ENCODE results near the gene BMP7.
"Not testable (repeated sequence)": the region's sequence is repeated elsewhere in the genome, so short reads cannot be mapped to it uniquely, and the experiment has no call there.

Gene BMP7

DNA sequence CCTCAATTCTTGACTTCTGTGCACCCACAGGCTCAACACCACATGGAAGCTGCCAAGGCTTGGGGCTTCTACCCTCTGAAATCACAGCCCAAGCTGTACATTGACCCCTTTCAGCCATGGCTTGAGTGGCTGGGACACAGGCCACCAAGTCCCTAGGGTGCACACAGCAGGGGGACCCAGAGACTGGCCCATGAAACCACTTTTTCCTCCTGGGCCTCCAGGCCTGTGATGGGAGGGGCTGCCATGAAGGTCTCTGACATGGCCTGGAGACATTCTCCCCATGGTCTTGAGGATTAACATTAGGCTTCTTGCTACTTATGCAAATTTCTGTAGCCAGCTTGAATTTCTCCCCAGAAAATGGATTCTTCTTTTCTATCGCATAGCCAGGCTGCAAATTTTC lies 26.7 kb downstream of the BMP7 start:
- not testable (repeated sequence) for H2AK5ac ChIP-seq (ENCODE audit: low read depth, low read length); DNase-seq (ENCODE audit: low spot score); H3K27ac ChIP-seq (replicated peaks; ENCODE audit: low read length); H3K4me2 ChIP-seq (ENCODE audit: insufficient read depth, low read length, poor library complexity, severe bottlenecking); H4K91ac ChIP-seq (ENCODE audit: low read depth, low read length, poor library complexity); H2BK5ac ChIP-seq (ENCODE audit: low read length); H3K4me3 ChIP-seq (ENCODE audit: low read length in 2 of 2); H3K4ac ChIP-seq (ENCODE audit: low read length); H3K18ac ChIP-seq (ENCODE audit: low read length); H3K14ac ChIP-seq (ENCODE audit: low read length); H3K27me3 ChIP-seq (ENCODE audit: control insufficient read depth in 3 of 3, insufficient read depth in 3 of 3, low read depth in 1 of 3, low read length in 3 of 3); H2BK15ac ChIP-seq (ENCODE audit: low read length); H4K8ac ChIP-seq (ENCODE audit: low read depth, low read length); H3K79me1 ChIP-seq (ENCODE audit: low read depth, low read length); H3K23ac ChIP-seq (ENCODE audit: low read depth, low read length, poor library complexity); H3K4me1 ChIP-seq (ENCODE audit: control insufficient read depth in 2 of 2, insufficient read depth in 1 of 2, low read depth in 1 of 2, low read length in 2 of 2); H2AFZ ChIP-seq (ENCODE audit: low read length); H2BK120ac ChIP-seq (ENCODE audit: low read depth, low read length); H3K9ac ChIP-seq (ENCODE audit: low read depth, low read length, poor library complexity); H2BK12ac ChIP-seq (ENCODE audit: low read length)
- H3K9me3 ChIP-seq (replicated peaks in 1 of 2; ENCODE audit: control insufficient read depth in 2 of 2, insufficient read depth in 1 of 2, low read depth in 1 of 2, low read length in 2 of 2), result peaks cover 0 to 12% of the 10 kb centered on the region in 2 donors
- no CpG with 5 or more reads among the region's 1 CpG for WGBS, 2 donors (ENCODE audit: extremely low coverage in 2 of 2, insufficient read length in 2 of 2, insufficient replicate concordance in 1 of 2)
- H3K36me3 ChIP-seq (replicated peaks in 1 of 2; ENCODE audit: control insufficient read depth in 2 of 2, insufficient read depth in 2 of 2, low read length in 2 of 2), result peaks cover 0 to 35% of the 10 kb centered on the region in 2 donors

DNA sequence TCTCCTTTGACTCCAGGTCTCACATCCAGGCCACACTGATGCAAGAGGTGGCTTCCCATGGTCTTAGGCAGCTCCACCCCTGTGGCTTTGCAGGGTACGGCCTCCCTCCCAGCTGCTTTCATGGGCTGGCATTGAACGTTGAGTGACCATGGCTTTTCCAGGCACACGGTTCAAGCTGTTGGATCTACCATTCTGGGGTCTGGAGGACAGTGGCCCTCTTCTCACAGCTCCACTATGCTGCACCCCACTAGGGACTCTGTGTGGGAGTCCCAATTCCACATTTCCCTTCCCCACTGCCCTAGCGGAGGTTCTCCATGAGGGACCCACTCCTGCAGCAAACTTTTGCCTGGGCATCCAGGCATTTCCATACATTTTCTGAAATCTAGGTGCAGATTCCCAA lies 27.1 kb downstream of the BMP7 start:
- not testable (repeated sequence) for H3K4ac ChIP-seq (ENCODE audit: low read length); H3K4me3 ChIP-seq (ENCODE audit: low read length in 2 of 2); H2BK15ac ChIP-seq (ENCODE audit: low read length); H3K79me1 ChIP-seq (ENCODE audit: low read depth, low read length); H2BK120ac ChIP-seq (ENCODE audit: low read depth, low read length); H3K9ac ChIP-seq (ENCODE audit: low read depth, low read length, poor library complexity); H3K27ac ChIP-seq (replicated peaks; ENCODE audit: low read length); H2BK5ac ChIP-seq (ENCODE audit: low read length); H3K27me3 ChIP-seq (ENCODE audit: control insufficient read depth in 3 of 3, insufficient read depth in 3 of 3, low read depth in 1 of 3, low read length in 3 of 3); H4K91ac ChIP-seq (ENCODE audit: low read depth, low read length, poor library complexity); H4K8ac ChIP-seq (ENCODE audit: low read depth, low read length); H3K4me2 ChIP-seq (ENCODE audit: insufficient read depth, low read length, poor library complexity, severe bottlenecking); H3K14ac ChIP-seq (ENCODE audit: low read length); H3K23ac ChIP-seq (ENCODE audit: low read depth, low read length, poor library complexity); H2AK5ac ChIP-seq (ENCODE audit: low read depth, low read length); H2AFZ ChIP-seq (ENCODE audit: low read length); H3K4me1 ChIP-seq (ENCODE audit: control insufficient read depth in 2 of 2, insufficient read depth in 1 of 2, low read depth in 1 of 2, low read length in 2 of 2); DNase-seq (ENCODE audit: low spot score); H2BK12ac ChIP-seq (ENCODE audit: low read length); H3K18ac ChIP-seq (ENCODE audit: low read length)
- Histone ChIP-seq H3K36me3 (replicated peaks in 1 of 2; ENCODE audit: control insufficient read depth in 2 of 2, insufficient read depth in 2 of 2, low read length in 2 of 2) (peaks cover 0 to 39% of the 10 kb centered on the region in 2 donors), H3K9me3 (replicated peaks in 1 of 2; ENCODE audit: control insufficient read depth in 2 of 2, insufficient read depth in 1 of 2, low read depth in 1 of 2, low read length in 2 of 2) (peaks cover 0 to 12% of the 10 kb centered on the region in 2 donors)
- WGBS, 2 donors (ENCODE audit: extremely low coverage in 2 of 2, insufficient read length in 2 of 2, insufficient replicate concordance in 1 of 2), result no CpG with 5 or more reads among the region's 4 CpGs

DNA sequence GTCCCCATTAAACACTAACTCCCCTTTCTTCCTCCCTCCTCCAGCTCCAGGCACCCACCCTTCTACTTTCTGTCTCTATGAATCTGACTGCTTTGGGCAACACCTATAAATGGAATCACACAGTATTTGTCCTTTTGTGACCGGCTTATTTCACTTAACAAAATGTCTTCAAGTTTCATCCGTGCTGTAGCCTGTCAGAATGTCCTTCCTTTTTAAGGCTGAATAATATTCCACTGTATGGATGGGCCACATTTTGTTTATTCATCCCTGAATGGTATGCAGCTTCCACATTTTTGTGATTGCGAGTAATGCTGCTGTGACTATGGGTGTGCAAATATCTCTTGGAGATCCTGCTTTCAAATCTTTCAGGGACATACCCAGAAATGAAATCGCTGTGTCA lies 28.4 kb downstream of the BMP7 start:
- H3K27me3 ChIP-seq (ENCODE audit: control insufficient read depth in 3 of 3, insufficient read depth in 3 of 3, low read depth in 1 of 3, low read length in 3 of 3), result no peaks in the 10 kb centered on the region
- WGBS, 2 donors (ENCODE audit: extremely low coverage in 2 of 2, insufficient read length in 2 of 2, insufficient replicate concordance in 1 of 2), result no CpG with 5 or more reads among the region's 4 CpGs

DNA sequence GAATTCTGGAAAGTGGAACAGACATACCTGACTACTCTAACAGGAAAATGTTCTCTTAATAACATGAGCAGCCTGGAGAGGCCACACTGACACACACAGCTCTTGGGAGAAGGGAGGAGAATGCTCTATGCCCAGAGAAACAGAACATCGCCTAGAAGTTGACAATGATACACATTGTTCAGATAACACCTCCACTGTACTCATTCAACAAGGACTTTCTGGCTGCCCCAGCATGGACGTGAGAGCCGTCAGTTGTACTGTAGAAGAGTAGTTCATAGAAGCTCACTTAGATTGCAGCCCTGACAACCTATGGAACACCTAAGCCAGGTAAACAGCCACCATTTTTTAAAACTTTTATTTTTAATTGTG lies 28.9 kb downstream of the BMP7 start:
- no peak overlapping the region for H2BK5ac ChIP-seq (ENCODE audit: low read length)
- H3K27ac ChIP-seq (replicated peaks; ENCODE audit: low read length), result no peak overlapping the region
- peaks cover 0 to 40% of the 10 kb centered on the region in 2 donors for H3K36me3 ChIP-seq (replicated peaks in 1 of 2; ENCODE audit: control insufficient read depth in 2 of 2, insufficient read depth in 2 of 2, low read length in 2 of 2)
- H3K4ac ChIP-seq (ENCODE audit: low read length), result no peak overlapping the region
- no peak overlapping the region for H4K8ac ChIP-seq (ENCODE audit: low read depth, low read length)
- H3K79me1 ChIP-seq (ENCODE audit: low read depth, low read length), result no peaks in the 10 kb centered on the region
- no peak for DNase-seq (ENCODE audit: low spot score)
- H4K91ac ChIP-seq (ENCODE audit: low read depth, low read length, poor library complexity), result no peak overlapping the region
- WGBS, 2 donors (ENCODE audit: extremely low coverage in 2 of 2, insufficient read length in 2 of 2, insufficient replicate concordance in 1 of 2), result no CpG with 5 or more reads among the region's 3 CpGs
- no peak overlapping the region for H3K4me3 ChIP-seq (ENCODE audit: low read length in 2 of 2)
- H3K23ac ChIP-seq (ENCODE audit: low read depth, low read length, poor library complexity), result no peak overlapping the region
- no peaks in the 10 kb centered on the region for H3K4me1 ChIP-seq (ENCODE audit: control insufficient read depth in 2 of 2, insufficient read depth in 1 of 2, low read depth in 1 of 2, low read length in 2 of 2)
- no peak overlapping the region for H3K18ac ChIP-seq (ENCODE audit: low read length)
- no peak overlapping the region for H2AK5ac ChIP-seq (ENCODE audit: low read depth, low read length)
- H3K4me2 ChIP-seq (ENCODE audit: insufficient read depth, low read length, poor library complexity, severe bottlenecking), result no peak overlapping the region
- no peak overlapping the region for H2BK15ac ChIP-seq (ENCODE audit: low read length)
- H2BK120ac ChIP-seq (ENCODE audit: low read depth, low read length), result no peak overlapping the region
- H3K14ac ChIP-seq (ENCODE audit: low read length), result no peak overlapping the region
- no peak overlapping the region for H3K9ac ChIP-seq (ENCODE audit: low read depth, low read length, poor library complexity)
- H3K9me3 ChIP-seq (replicated peaks in 1 of 2; ENCODE audit: control insufficient read depth in 2 of 2, insufficient read depth in 1 of 2, low read depth in 1 of 2, low read length in 2 of 2), result peaks cover 0 to 12% of the 10 kb centered on the region in 2 donors
- H2BK12ac ChIP-seq (ENCODE audit: low read length), result no peak overlapping the region
- H2AFZ ChIP-seq (ENCODE audit: low read length), result no peak overlapping the region
- H3K27me3 ChIP-seq (ENCODE audit: control insufficient read depth in 3 of 3, insufficient read depth in 3 of 3, low read depth in 1 of 3, low read length in 3 of 3), result no peaks in the 10 kb centered on the region

More for the DNA sequence above, 28.4 kb downstream of the BMP7 start:
- Histone ChIP-seq H2AFZ (ENCODE audit: low read length) (no peak overlapping the region), H3K4ac (ENCODE audit: low read length) (no peak overlapping the region), H2BK12ac (ENCODE audit: low read length) (no peak overlapping the region), H3K36me3 (replicated peaks in 1 of 2; ENCODE audit: control insufficient read depth in 2 of 2, insufficient read depth in 2 of 2, low read length in 2 of 2) (peaks cover 0 to 40% of the 10 kb centered on the region in 2 donors), H3K14ac (ENCODE audit: low read length) (no peak overlapping the region), H3K18ac (ENCODE audit: low read length) (no peak overlapping the region), H2BK5ac (ENCODE audit: low read length) (no peak overlapping the region), H3K4me1 (ENCODE audit: control insufficient read depth in 2 of 2, insufficient read depth in 1 of 2, low read depth in 1 of 2, low read length in 2 of 2) (no peaks in the 10 kb centered on the region), H3K9ac (ENCODE audit: low read depth, low read length, poor library complexity) (no peak overlapping the region), H3K4me3 (ENCODE audit: low read length in 2 of 2) (no peak overlapping the region), H3K79me1 (ENCODE audit: low read depth, low read length) (no peaks in the 10 kb centered on the region), H2BK120ac (ENCODE audit: low read depth, low read length) (no peak overlapping the region), H3K4me2 (ENCODE audit: insufficient read depth, low read length, poor library complexity, severe bottlenecking) (no peak overlapping the region), H2BK15ac (ENCODE audit: low read length) (no peak overlapping the region), H3K27ac (replicated peaks; ENCODE audit: low read length) (no peak overlapping the region), H3K23ac (ENCODE audit: low read depth, low read length, poor library complexity) (no peak overlapping the region), H3K9me3 (replicated peaks in 1 of 2; ENCODE audit: control insufficient read depth in 2 of 2, insufficient read depth in 1 of 2, low read depth in 1 of 2, low read length in 2 of 2) (peaks cover 0 to 12% of the 10 kb centered on the region in 2 donors), H2AK5ac (ENCODE audit: low read depth, low read length) (no peak overlapping the region), H4K8ac (ENCODE audit: low read depth, low read length) (no peak overlapping the region), H4K91ac (ENCODE audit: low read depth, low read length, poor library complexity) (no peak overlapping the region)
- no peak for DNase-seq (ENCODE audit: low spot score)

Data from neuronal stem cell (in vitro differentiated cells).